Ovary (tissue), 9 donors: ENCODE measurements around the gene WWOX. TPM values are rescaled to one million over a fixed set of nuclear protein-coding genes. Genes with fewer than 3 reads are reported as not detected.

Experiments
- DNase-seq, 5 donors: peaks; one replicate each; pipeline ENCODE4 v3.0.0-alpha.2; 2019 to 2020
- H3K27ac ChIP-seq, 2 donors: fragments of 200-600 bp; one replicate each; pipeline versions ENCODE4 v1.5.1 to v1.8.0; 2019 to 2022
- H3K27me3 ChIP-seq: fragments of 200-600 bp; one replicate; pipeline ENCODE4 v1.8.0; 2022
- H3K36me3 ChIP-seq: fragments of 200-600 bp; sonication (generic); one replicate; pipeline ENCODE4 v1.5.1; 2019
- H3K4me1 ChIP-seq: one replicate; pipeline ENCODE4 v1.8.1; 2013; ENCODE audit warnings: mild to moderate bottlenecking, moderate library complexity; ENCODE audit not compliant: insufficient read depth
- H3K4me3 ChIP-seq: fragments of 200-600 bp; sonication (generic); one replicate; pipeline ENCODE4 v1.5.1; 2017
- H3K9me3 ChIP-seq, 2 donors: fragments of 200-600 bp in 1 of 2; sonication (generic) in 1 of 2; one replicate each; pipeline versions ENCODE4 v1.5.1 to v1.8.1; 2013 to 2019; ENCODE audit warnings: mild to moderate bottlenecking in 1 of 2, moderate library complexity in 1 of 2
- EP300 ChIP-seq: sonication (generic); formaldehyde crosslinking; IDR thresholded peaks from one replicate; pipeline ENCODE4 v1.6.1; 2017; ENCODE audit warnings: antibody characterized with exemption
- POLR2A ChIP-seq: fragments of 450-650 bp; IDR thresholded peaks from one replicate; pipeline ENCODE4 v1.6.1; 2017; ENCODE audit warnings: antibody characterized with exemption, mild to moderate bottlenecking, moderate library complexity
- WGBS, 3 donors: extraction: QIAGEN DNeasy Blood & Tissue Kit in 1 of 3; methylation state at CpG; one replicate each; pipeline versions ENCODE4 v1.1.5 to v1.1.7; 2013 to 2017; 5-methylcytosine and 5-hydroxymethylcytosine counted together
- intact Hi-C, 4 donors: fragments of 100-400 bp; cut with DNase I; formaldehyde crosslinking; loops; one replicate each; pipeline versions ENCODE4 v1.11.0 to v1.15.1; 2022 to 2023
- polyA plus RNA-seq, 2 donors: library from polyadenylated mRNA; stranded (reverse); fragments of 200-250 nt in 1 of 2; fragments of 350-450 nt in 1 of 2; fragmentation: Illumina TruSeq in 1 of 2; extraction: RNeasy Lipid Tissue Mini Kit (QIAGEN cat#74804) in 1 of 2; gene quantifications; one replicate each; pipeline ENCODE4 v1.2.3, GENCODE V29; 2013 to 2014
- total RNA-seq, 7 donors: library from RNA; depleted of rRNA in 2 of 7; stranded (reverse); fragments of >200 nt in 2 of 7; fragmentation: NEBNext Ultra II Directional in 3 of 7; extraction: Animal tissue kit (Norgen Biotek cat#: 25700) in 3 of 7; gene quantifications; one replicate each; pipeline versions ENCODE4 v1.1.0 to v1.2.4, GENCODE V29; 2016 to 2023
- TF ChIP-seq, protein P1 (sequence below), 3 donors: fragments of 450-650 bp in 2 of 3; fragments of 200-600 bp in 1 of 3; IDR thresholded peaks; one replicate each; pipeline versions ENCODE4 v1.5.1 to v1.8.0; 2016 to 2022; ENCODE audit warnings: antibody characterized with exemption in 3 of 3, mild to moderate bottlenecking in 1 of 3
- donor health status: DM: no; HTN: no; CAD: no; lungs with moderate emphysema.
- donor health status: DM: no; HTN: no; CAD: no.
- donor health status: Bipolar disorder and iron deficiency.
- donor health status: DM: yes; HTN: yes; CAD: no.
- donor health status: DM: no; HTN: no; CAD: no.
- donor health status: DM: yes; HTN: yes; CAD: no.

WWOX gene
- total and polyA plus RNA-seq, 9 donors: 11.0 to 40.5 (median 25.2) TPM

DNA sequence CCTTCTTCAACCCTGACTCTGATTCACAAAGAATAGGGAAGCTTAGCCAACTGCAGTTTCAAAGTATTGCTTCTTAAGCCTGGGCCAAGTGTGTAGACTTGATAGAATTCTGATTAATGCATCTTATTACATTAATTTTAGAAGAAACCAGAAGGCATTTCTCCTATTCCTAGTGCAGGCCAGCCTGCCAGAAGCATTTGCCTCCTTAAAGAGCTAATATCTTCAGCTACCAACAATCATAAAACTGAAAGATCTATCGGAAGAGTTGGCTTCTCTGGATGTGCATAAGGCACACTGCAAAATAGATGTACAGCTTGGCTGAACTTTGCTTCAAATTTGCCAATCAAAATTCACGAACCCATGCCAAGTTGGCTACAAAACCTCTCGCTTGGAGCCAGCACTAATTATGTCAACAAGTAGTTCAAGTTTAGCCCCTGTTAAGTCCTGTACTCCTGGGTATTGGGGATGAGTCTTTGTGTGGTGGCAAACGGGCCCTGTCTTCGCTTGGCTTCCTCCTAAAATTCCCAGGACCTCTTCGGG lies 717.8 kb downstream of the WWOX start:
- Histone ChIP-seq H3K4me3 (no peak overlapping the region), H3K9me3 (no peaks in the 10 kb centered on the region), H3K27ac (peak overlapping the region; percentile 58 to 63), H3K36me3 (no peaks in the 10 kb centered on the region), H3K27me3 (no peaks in the 10 kb centered on the region), H3K4me1 (peaks cover 19% of the 10 kb centered on the region)
- no peak for DNase-seq
- intact Hi-C loops: no loop called here
- TF ChIP-seq EP300 (no peak), POLR2A (no peak)
- TF ChIP-seq, protein P1, sequence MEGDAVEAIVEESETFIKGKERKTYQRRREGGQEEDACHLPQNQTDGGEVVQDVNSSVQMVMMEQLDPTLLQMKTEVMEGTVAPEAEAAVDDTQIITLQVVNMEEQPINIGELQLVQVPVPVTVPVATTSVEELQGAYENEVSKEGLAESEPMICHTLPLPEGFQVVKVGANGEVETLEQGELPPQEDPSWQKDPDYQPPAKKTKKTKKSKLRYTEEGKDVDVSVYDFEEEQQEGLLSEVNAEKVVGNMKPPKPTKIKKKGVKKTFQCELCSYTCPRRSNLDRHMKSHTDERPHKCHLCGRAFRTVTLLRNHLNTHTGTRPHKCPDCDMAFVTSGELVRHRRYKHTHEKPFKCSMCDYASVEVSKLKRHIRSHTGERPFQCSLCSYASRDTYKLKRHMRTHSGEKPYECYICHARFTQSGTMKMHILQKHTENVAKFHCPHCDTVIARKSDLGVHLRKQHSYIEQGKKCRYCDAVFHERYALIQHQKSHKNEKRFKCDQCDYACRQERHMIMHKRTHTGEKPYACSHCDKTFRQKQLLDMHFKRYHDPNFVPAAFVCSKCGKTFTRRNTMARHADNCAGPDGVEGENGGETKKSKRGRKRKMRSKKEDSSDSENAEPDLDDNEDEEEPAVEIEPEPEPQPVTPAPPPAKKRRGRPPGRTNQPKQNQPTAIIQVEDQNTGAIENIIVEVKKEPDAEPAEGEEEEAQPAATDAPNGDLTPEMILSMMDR (IDR thresholded peaks at IDR 0.05): no peak
- WGBS, 3 donors: 42 to 45% (median 42%) methylated on average over 6 of the region's 6 CpGs

DNA sequence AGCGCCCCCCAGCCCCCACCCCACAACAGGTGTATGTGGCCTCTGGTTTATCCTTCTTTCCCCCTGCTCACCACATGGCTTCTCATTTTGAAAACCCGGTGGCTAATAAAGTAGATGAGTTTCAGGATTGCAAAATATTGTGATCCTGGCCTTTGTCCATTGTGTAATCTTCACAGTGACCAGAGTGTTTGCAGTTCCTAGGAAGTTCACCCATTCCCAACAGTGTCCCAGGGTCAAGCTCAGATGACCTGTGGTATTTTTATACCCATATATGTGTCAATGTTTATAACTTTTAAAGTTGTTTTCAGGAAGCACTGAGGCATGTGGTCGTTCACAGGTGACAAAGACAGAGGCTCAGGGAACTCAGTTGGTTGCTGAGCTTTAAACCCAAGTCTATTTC lies 721.9 kb downstream of the WWOX start:
- Histone ChIP-seq H3K36me3 (no peaks in the 10 kb centered on the region), H3K4me1 (peaks cover 16% of the 10 kb centered on the region), H3K27ac (no peak overlapping the region), H3K4me3 (no peak overlapping the region), H3K27me3 (no peaks in the 10 kb centered on the region), H3K9me3 (no peaks in the 10 kb centered on the region)
- TF ChIP-seq EP300 (no peak), POLR2A (no peak)
- TF ChIP-seq, protein P1 (IDR thresholded peaks at IDR 0.05): no peak
- no peak for DNase-seq
- WGBS, 3 donors: 59 to 87% (median 62%) methylated on average over 3 of the region's 3 CpGs
- intact Hi-C loops: no loop called here

DNA sequence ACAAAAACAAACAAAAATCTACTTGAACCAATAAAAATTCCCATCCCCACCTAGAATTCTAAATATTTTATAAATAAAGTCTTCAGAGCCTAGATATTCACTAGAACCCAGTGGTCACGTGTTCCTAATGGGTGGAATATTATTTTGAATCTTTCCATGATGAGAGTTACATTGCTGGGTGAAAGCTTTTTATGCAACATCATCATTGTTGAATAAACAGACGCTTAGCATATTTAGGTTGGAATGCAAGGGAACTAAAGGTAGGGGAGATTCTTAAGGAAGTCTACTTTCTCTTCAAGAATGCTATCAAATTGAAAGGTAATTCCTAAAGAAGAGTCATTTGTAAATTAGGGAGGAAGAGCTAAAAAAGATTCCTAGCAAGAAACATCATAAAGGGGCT lies 723.1 kb downstream of the WWOX start:
- DNase-seq: no peak
- TF ChIP-seq EP300 (no peak), POLR2A (no peak)
- TF ChIP-seq, protein P1 (IDR thresholded peaks at IDR 0.05): no peak
- Histone ChIP-seq H3K36me3 (no peaks in the 10 kb centered on the region), H3K4me3 (no peak overlapping the region), H3K9me3 (no peaks in the 10 kb centered on the region), H3K4me1 (peaks cover 9% of the 10 kb centered on the region), H3K27ac (no peak overlapping the region), H3K27me3 (no peaks in the 10 kb centered on the region)
- intact Hi-C loops: no loop called here
- WGBS, 3 donors: 51 to 88% (median 69%) methylated on average over 2 of the region's 2 CpGs

DNA sequence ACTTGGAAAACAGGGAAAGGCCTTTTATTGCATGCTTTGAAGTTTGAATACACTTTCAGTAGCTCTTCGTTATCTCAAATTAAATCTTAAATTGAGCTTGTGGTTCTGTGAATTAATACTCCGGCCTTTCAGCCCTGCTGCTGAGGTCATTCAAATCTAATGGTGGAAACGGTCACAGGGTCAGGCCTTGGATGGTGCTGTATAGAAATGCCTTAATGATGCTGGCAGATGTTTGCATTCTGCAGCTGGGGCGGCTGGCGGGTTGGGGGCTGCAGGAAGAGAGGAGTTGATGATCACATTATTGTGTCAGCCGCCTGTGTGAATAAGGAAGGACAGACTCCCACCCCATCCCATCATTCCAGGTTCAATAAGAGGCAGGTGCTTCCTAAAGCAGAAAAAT lies 723.6 kb downstream of the WWOX start:
- no peaks in the 10 kb centered on the region for H3K9me3 ChIP-seq
- H3K27me3 ChIP-seq: no peaks in the 10 kb centered on the region
- TF ChIP-seq, protein P1 (IDR thresholded peaks at IDR 0.05): no peak
- TF ChIP-seq EP300: no peak
- TF ChIP-seq POLR2A: no peak
- 70 to 78% (median 74%) methylated on average over 6 of the region's 6 CpGs for WGBS, 3 donors
- no peak overlapping the region for H3K4me3 ChIP-seq
- DNase-seq: no peak
- H3K4me1 ChIP-seq: peaks cover 4% of the 10 kb centered on the region
- intact Hi-C loops: no loop called here
- no peaks in the 10 kb centered on the region for H3K36me3 ChIP-seq
- no peak overlapping the region for H3K27ac ChIP-seq
